Body of pancreas (tissue), 4 donors: ENCODE data around the gene TMEM97.

ENCODE experiments used
- POLR2A ChIP-seq, 3 donors: fragments of 450-650 bp; IDR thresholded peaks; one replicate each; pipeline ENCODE4 v1.6.1; 2016; ENCODE audit warnings: antibody characterized with exemption in 3 of 3, mild to moderate bottlenecking in 2 of 3
- TF ChIP-seq, protein P1 (sequence below), 7 experiments: fragments of 450-650 bp in 4 of 7; fragments of 200-600 bp in 3 of 7; sonication (generic) in 3 of 7; IDR thresholded peaks; one replicate each; pipeline ENCODE4 v1.5.1; 2016 to 2019; ENCODE audit warnings: antibody characterized with exemption in 7 of 7

DNA sequence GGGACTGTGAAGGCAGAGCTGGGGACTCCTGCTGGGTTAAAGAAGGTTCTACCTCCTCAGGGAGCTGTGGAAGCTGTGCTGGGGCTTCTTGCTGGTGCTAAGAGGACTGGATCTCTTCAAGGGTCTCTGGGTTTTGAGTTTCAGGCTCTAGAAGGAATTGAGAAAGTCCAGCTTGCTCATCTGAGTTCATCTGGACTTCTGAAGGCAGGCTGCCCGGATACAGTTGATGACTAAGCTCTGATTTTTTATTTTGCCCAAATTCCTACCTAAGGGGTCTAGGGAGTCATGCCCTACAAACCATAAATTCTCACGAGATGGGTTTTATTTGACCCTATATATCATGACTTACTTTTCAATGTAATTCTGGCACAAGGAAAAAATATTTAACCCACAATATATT is 46.8 kb upstream of the TMEM97 start:
- TF ChIP-seq, protein P1, sequence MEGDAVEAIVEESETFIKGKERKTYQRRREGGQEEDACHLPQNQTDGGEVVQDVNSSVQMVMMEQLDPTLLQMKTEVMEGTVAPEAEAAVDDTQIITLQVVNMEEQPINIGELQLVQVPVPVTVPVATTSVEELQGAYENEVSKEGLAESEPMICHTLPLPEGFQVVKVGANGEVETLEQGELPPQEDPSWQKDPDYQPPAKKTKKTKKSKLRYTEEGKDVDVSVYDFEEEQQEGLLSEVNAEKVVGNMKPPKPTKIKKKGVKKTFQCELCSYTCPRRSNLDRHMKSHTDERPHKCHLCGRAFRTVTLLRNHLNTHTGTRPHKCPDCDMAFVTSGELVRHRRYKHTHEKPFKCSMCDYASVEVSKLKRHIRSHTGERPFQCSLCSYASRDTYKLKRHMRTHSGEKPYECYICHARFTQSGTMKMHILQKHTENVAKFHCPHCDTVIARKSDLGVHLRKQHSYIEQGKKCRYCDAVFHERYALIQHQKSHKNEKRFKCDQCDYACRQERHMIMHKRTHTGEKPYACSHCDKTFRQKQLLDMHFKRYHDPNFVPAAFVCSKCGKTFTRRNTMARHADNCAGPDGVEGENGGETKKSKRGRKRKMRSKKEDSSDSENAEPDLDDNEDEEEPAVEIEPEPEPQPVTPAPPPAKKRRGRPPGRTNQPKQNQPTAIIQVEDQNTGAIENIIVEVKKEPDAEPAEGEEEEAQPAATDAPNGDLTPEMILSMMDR (IDR thresholded peaks at IDR 0.05): no peak
- no peak for TF ChIP-seq POLR2A (IDR thresholded peaks at IDR 0.05)
